HepG2 (cell line): ENCODE results near the gene RIPOR3. TPM values are rescaled to one million over a fixed set of nuclear protein-coding genes. Genes with fewer than 3 reads are reported as not detected.

ENCODE experiments used
- AKAP8 ChIP-seq: sonication (generic); formaldehyde crosslinking; IDR thresholded peaks from 2 replicates; pipeline ENCODE4 v1.5.1; 2020; ENCODE audit warnings: mild to moderate bottlenecking, missing genetic modification reagents
- CBX2 ChIP-seq, 2 experiments: fragments of 200-600 bp in 1 of 2; sonication (generic); formaldehyde crosslinking in 1 of 2; IDR thresholded peaks; 2 replicates each; pipeline versions ENCODE4 v1.7.0 to v1.8.1; 2018 to 2022; ENCODE audit warnings: low read depth in 2 of 2, low read length in 1 of 2, mild to moderate bottlenecking in 1 of 2, missing genetic modification reagents in 1 of 2
- CEBPB ChIP-seq: IDR thresholded peaks from 2 replicates; pipeline ENCODE4 v1.6.1; 2011; ENCODE audit warnings: low read depth, low read length, improper control_type of control experiment, borderline replicate concordance
- KDM6A ChIP-seq: IDR thresholded peaks from 2 replicates; pipeline ENCODE4 v1.6.1; 2016; ENCODE audit warnings: low read depth
- POLR2A ChIP-seq, 2 experiments: IDR thresholded peaks; 2 replicates each; pipeline ENCODE4 v1.6.1; 2011; ENCODE audit warnings: low read depth in 2 of 2, low read length in 2 of 2, mild to moderate bottlenecking in 1 of 2, moderate library complexity in 1 of 2; ENCODE audit not compliant: insufficient read depth in 1 of 2
- STAT5B ChIP-seq: sonication (generic); formaldehyde crosslinking; IDR thresholded peaks from 2 replicates; pipeline ENCODE4 v1.4.0; 2020; ENCODE audit warnings: missing genetic modification reagents
- TEAD2 ChIP-seq: sonication (generic); formaldehyde crosslinking; IDR thresholded peaks from 2 replicates; pipeline ENCODE4 v1.9.0; 2021; ENCODE audit warnings: missing genetic modification reagents
- ZNF460 ChIP-seq: sonication (generic); formaldehyde crosslinking; IDR thresholded peaks from 2 replicates; pipeline ENCODE4 v1.5.1; 2020; ENCODE audit warnings: missing genetic modification reagents, mild to moderate bottlenecking, borderline replicate concordance
- ZNF782 ChIP-seq: sonication (generic); formaldehyde crosslinking; IDR thresholded peaks from 2 replicates; pipeline ENCODE4 v1.4.0; 2020; ENCODE audit warnings: missing genetic modification reagents, mild to moderate bottlenecking, borderline replicate concordance
- polyA plus RNA-seq, 8 experiments: library from polyadenylated mRNA; depleted of rRNA in 3 of 8; stranded (reverse) in 7 of 8; unstranded in 1 of 8; fragments of >200 nt; fragmentation: Illumina TruSeq in 4 of 8; extraction: Trizol in 4 of 8; gene quantifications; 2 replicates each; pipeline versions ENCODE4 v1.2.1 to v1.2.3, GENCODE V29; 2011 to 2016; ENCODE audit warnings: low read depth in 4 of 8, missing spikeins in 1 of 8, mixed read lengths in 1 of 8; ENCODE audit not compliant: insufficient read depth in 1 of 8
- total RNA-seq, 5 experiments: library from RNA; depleted of rRNA; stranded (reverse); fragments of >200 nt; fragmentation: Illumina TruSeq; extraction: Trizol; gene quantifications; 2 replicates each; pipeline ENCODE4 v1.2.3, GENCODE V29; 2016; ENCODE audit warnings: low read depth in 1 of 5
- TF ChIP-seq, protein P1 (sequence below): sonication (generic); formaldehyde crosslinking; IDR thresholded peaks from 2 replicates; pipeline ENCODE4 v1.5.0; 2020; ENCODE audit warnings: mild to moderate bottlenecking, missing genetic modification reagents
- TF ChIP-seq, protein P2 (sequence below): sonication (generic); formaldehyde crosslinking; IDR thresholded peaks from 2 replicates; pipeline ENCODE4 v1.4.0; 2020; ENCODE audit warnings: mild to moderate bottlenecking, missing genetic modification reagents, borderline replicate concordance
- TF ChIP-seq, protein P3 (sequence below): sonication (generic); formaldehyde crosslinking; IDR thresholded peaks from 2 replicates; pipeline ENCODE4 v1.8.0; 2022; ENCODE audit warnings: mild to moderate bottlenecking, missing genetic modification reagents, moderate library complexity

The RIPOR3 gene
- total and polyA plus RNA-seq, 2 of the 13 experiments (the other 11 are each of a cell fraction or from before 2014, with no cell fraction given): 0.18 TPM; not detected in 1

DNA sequence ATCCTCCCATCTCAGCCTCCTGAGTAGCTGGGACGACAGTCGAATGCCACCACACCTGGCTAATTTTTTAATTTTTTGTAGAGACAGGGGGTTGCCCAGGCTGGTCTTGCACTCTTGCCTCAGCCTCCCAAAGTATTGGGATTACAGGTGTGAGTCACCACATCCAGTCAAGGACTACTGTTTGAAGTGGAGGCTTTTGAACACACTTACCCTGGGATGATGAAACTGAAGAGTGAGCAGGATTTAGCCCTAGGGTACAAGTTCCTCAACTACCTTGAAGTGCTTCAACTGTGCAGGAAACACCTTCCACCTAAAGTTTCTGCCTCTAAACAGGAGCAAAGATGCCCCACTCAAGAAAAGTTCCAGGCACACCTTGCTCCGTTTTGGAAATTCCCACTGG, 24.4 kb upstream of the RIPOR3 start (continued):
- TF ChIP-seq STAT5B (CRISPR knock-in tag) (no peak), AKAP8 (CRISPR knock-in tag) (no peak), POLR2A (IDR thresholded peaks at IDR 0.05; ENCODE audit: insufficient read depth in 1 of 2, low read depth in 2 of 2, low read length in 2 of 2) (no peak), ZNF782 (0 out of 2 replicates have a peak, but pooled peaks have one; percentile 25), KDM6A (CRISPR knock-in tag) (no peak), TEAD2 (CRISPR knock-in tag) (no peak), CBX2 (IDR thresholded peaks at IDR 0.05; ENCODE audit: low read depth, low read length) (no peak), CBX2 (CRISPR knock-in tag; IDR thresholded peaks at IDR 0.05; ENCODE audit: low read depth) (no peak), ZNF460 (CRISPR knock-in tag) (peak; percentile 60; the same call in 1 of the 2 replicates), CEBPB (peak; percentile 27; the same call in 1 of the 2 replicates)
- TF ChIP-seq, protein P1, sequence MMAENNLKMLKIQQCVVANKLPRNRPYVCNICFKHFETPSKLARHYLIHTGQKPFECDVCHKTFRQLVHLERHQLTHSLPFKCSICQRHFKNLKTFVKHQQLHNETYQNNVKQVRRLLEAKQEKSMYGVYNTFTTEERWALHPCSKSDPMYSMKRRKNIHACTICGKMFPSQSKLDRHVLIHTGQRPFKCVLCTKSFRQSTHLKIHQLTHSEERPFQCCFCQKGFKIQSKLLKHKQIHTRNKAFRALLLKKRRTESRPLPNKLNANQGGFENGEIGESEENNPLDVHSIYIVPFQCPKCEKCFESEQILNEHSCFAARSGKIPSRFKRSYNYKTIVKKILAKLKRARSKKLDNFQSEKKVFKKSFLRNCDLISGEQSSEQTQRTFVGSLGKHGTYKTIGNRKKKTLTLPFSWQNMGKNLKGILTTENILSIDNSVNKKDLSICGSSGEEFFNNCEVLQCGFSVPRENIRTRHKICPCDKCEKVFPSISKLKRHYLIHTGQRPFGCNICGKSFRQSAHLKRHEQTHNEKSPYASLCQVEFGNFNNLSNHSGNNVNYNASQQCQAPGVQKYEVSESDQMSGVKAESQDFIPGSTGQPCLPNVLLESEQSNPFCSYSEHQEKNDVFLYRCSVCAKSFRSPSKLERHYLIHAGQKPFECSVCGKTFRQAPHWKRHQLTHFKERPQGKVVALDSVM (CRISPR knock-in tag): peak; percentile 39; the same call in 1 of the 2 replicates
- TF ChIP-seq, protein P2, sequence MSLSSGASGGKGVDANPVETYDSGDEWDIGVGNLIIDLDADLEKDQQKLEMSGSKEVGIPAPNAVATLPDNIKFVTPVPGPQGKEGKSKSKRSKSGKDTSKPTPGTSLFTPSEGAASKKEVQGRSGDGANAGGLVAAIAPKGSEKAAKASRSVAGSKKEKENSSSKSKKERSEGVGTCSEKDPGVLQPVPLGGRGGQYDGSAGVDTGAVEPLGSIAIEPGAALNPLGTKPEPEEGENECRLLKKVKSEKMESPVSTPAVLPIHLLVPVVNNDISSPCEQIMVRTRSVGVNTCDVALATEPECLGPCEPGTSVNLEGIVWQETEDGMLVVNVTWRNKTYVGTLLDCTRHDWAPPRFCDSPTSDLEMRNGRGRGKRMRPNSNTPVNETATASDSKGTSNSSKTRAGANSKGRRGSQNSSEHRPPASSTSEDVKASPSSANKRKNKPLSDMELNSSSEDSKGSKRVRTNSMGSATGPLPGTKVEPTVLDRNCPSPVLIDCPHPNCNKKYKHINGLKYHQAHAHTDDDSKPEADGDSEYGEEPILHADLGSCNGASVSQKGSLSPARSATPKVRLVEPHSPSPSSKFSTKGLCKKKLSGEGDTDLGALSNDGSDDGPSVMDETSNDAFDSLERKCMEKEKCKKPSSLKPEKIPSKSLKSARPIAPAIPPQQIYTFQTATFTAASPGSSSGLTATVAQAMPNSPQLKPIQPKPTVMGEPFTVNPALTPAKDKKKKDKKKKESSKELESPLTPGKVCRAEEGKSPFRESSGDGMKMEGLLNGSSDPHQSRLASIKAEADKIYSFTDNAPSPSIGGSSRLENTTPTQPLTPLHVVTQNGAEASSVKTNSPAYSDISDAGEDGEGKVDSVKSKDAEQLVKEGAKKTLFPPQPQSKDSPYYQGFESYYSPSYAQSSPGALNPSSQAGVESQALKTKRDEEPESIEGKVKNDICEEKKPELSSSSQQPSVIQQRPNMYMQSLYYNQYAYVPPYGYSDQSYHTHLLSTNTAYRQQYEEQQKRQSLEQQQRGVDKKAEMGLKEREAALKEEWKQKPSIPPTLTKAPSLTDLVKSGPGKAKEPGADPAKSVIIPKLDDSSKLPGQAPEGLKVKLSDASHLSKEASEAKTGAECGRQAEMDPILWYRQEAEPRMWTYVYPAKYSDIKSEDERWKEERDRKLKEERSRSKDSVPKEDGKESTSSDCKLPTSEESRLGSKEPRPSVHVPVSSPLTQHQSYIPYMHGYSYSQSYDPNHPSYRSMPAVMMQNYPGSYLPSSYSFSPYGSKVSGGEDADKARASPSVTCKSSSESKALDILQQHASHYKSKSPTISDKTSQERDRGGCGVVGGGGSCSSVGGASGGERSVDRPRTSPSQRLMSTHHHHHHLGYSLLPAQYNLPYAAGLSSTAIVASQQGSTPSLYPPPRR: no peak
- TF ChIP-seq, protein P3, sequence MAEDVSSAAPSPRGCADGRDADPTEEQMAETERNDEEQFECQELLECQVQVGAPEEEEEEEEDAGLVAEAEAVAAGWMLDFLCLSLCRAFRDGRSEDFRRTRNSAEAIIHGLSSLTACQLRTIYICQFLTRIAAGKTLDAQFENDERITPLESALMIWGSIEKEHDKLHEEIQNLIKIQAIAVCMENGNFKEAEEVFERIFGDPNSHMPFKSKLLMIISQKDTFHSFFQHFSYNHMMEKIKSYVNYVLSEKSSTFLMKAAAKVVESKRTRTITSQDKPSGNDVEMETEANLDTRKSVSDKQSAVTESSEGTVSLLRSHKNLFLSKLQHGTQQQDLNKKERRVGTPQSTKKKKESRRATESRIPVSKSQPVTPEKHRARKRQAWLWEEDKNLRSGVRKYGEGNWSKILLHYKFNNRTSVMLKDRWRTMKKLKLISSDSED (CRISPR knock-in tag): no peak
